SK-N-MC (cell line): ENCODE results near the gene ERP44.

Experiments
- EZH2 ChIP-seq: fragments of 200-600 bp; sonication (generic); IDR thresholded peaks from one replicate; pipeline ENCODE4 v1.6.1; 2017; ENCODE audit warnings: antibody characterized with exemption
- FOXP2 ChIP-seq: optimal IDR thresholded peaks from 2 replicates; pipeline ENCODE3; 2011; ENCODE audit warnings: mild to moderate bottlenecking, moderate library complexity; ENCODE audit not compliant: insufficient read depth; ENCODE audit errors: extremely low read length, control extremely low read depth
- POLR2AphosphoS5 ChIP-seq: IDR thresholded peaks from 2 replicates; pipeline ENCODE4 v1.6.1; 2012; ENCODE audit warnings: mild to moderate bottlenecking, low read depth, low read length, borderline replicate concordance

GRCh38 chr9:99986642-99987041, 112.2 kb downstream of the ERP44 start:
- no peak for TF ChIP-seq POLR2AphosphoS5
- no peak for TF ChIP-seq EZH2
- no peak for TF ChIP-seq FOXP2
